Measurements from ENCODE around the gene HCN2.

HCN2 gene

DNA sequence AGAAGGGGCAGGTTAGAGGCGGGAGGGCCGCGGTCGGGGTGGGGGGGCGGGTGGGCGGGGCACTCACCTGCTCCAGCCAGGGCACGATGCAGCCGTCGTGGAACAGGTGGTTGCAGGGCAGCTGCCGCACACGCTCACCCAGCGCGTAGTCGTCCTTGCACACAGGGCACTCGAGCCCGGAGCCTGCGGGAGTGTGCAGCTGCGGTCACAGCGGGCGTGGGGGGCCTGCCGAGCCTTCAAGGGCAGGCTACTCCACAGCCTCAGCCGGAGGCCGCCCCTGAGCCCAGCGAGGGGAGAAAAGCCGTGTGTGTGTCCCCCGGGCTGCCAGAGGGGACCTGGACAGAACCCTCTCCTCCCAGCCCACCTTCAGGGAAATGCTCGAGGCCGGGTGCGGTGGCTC lies 58.6 kb downstream of the HCN2 start:
- no peaks in the 10 kb centered on the region for H3K27me3 ChIP-seq (replicated peaks in 2 of 5; ENCODE audit: control insufficient read depth in 4 of 5, insufficient read depth in 5 of 5, low read length in 4 of 5)
- WGBS (ENCODE audit: insufficient coverage): 96% methylated on average over 24 of the region's 29 CpGs
- no peak for DNase-seq
- H3K4me1 ChIP-seq (ENCODE audit: control extremely low read depth in 1 of 4, control insufficient read depth in 4 of 4, insufficient read depth in 4 of 4, low read length in 3 of 4): no peaks in the 10 kb centered on the region
- no peak overlapping the region for H3K27ac ChIP-seq (ENCODE audit: insufficient read depth in 1 of 2, low read depth in 1 of 2, low read length in 2 of 2, poor library complexity in 1 of 2, severe bottlenecking in 2 of 2)
- ChIA-PET CTCF (no interaction called here), POLR2A (no interaction called here)
- H3K36me3 ChIP-seq (ENCODE audit: control insufficient read depth in 4 of 4, insufficient read depth in 4 of 4, low read length in 3 of 4): peaks cover 5 to 84% (median 46%) of the 10 kb centered on the region in 4 experiments
- no peaks in the 10 kb centered on the region for H3K9me3 ChIP-seq (ENCODE audit: control extremely low read depth in 1 of 5, control insufficient read depth in 4 of 5, insufficient read depth in 2 of 5, low read depth in 1 of 5, low read length in 4 of 5)
- H3K4me3 ChIP-seq (ENCODE audit: control insufficient read depth in 1 of 7, extremely low read depth in 1 of 7, insufficient read depth in 4 of 7, low read depth in 2 of 7, low read length in 6 of 7): no peak overlapping the region

DNA sequence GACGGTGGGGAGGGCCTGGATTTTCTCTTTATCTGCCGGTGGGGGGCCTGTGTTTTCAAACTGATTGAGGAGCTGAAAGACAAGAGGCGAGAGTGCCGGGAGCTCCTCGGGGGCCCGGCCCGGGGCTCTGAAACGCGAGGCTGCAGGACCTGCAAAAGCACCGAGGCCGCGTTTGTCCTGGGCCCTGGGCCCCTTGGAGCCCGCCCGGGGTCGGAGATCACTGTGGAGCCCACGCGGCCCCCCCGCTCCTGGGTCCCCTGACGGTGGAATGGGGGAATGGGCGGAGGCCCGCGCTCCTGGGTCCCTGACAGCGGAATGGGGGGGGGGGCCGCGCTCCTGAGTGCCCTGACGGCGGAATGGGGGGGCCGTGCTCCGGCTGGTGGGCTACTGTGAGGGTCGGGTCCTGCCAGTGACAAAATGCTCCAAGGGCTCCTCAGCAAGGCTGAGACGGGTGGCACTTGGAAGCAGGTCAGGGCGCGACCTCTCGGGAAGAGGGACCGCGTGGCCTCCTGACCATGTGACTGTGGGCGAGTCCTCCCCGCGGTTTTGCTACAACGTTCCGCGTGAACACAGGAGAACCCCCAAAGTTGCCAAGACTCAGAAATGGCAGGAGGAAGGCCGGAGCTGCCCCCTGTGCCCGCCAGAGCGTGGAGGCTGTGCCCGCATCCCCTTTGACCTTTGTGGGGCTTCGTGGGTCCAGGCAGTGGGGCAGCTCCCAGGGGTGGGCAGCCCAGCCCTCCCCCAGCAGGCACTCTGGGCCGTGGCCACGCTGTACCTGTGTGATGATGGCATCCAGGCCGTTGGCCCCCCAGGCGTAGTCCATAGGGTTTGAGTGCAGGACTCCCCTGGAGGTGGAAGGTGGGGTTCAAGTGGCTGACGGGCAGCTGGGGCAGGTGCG lies 59.5 kb downstream of the HCN2 start:
- H3K27ac ChIP-seq (ENCODE audit: insufficient read depth in 1 of 2, low read depth in 1 of 2, low read length in 2 of 2, poor library complexity in 1 of 2, severe bottlenecking in 2 of 2): no peak overlapping the region
- WGBS (ENCODE audit: insufficient coverage): 96% methylated on average over 33 of the region's 53 CpGs
- H3K4me1 ChIP-seq (ENCODE audit: control extremely low read depth in 1 of 4, control insufficient read depth in 4 of 4, insufficient read depth in 4 of 4, low read length in 3 of 4): no peaks in the 10 kb centered on the region
- H3K27me3 ChIP-seq (replicated peaks in 2 of 5; ENCODE audit: control insufficient read depth in 4 of 5, insufficient read depth in 5 of 5, low read length in 4 of 5): no peaks in the 10 kb centered on the region
- no peak for DNase-seq
- no peak overlapping the region for H3K4me3 ChIP-seq (ENCODE audit: control insufficient read depth in 1 of 7, extremely low read depth in 1 of 7, insufficient read depth in 4 of 7, low read depth in 2 of 7, low read length in 6 of 7)
- ChIA-PET POLR2A (no interaction called here), CTCF (no interaction called here)
- H3K9me3 ChIP-seq (ENCODE audit: control extremely low read depth in 1 of 5, control insufficient read depth in 4 of 5, insufficient read depth in 2 of 5, low read depth in 1 of 5, low read length in 4 of 5): no peaks in the 10 kb centered on the region
- H3K36me3 ChIP-seq (ENCODE audit: control insufficient read depth in 4 of 4, insufficient read depth in 4 of 4, low read length in 3 of 4): peaks cover 5 to 89% (median 51%) of the 10 kb centered on the region in 4 experiments

DNA sequence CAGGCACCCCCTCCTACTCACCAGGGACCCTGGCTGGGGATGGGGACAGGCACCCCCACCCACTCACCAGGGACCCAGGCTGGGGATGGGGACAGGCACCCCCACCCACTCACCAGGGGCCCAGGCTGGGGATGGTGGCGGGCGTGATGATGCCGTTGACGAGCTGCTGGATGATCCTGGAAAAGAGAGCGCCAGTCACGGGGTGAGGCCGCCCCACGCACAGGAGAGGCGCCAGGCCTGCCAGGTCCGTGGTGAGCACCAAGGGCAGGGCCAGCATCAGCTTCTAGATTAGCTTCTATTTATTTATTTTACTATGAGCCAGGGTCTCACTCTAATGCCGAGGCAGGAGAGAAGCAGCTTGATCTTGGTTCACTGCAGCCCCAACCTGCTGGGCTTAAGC lies 60.4 kb downstream of the HCN2 start:
- Histone ChIP-seq H3K27me3 (replicated peaks in 2 of 5; ENCODE audit: control insufficient read depth in 4 of 5, insufficient read depth in 5 of 5, low read length in 4 of 5) (no peaks in the 10 kb centered on the region), H3K27ac (ENCODE audit: insufficient read depth in 1 of 2, low read depth in 1 of 2, low read length in 2 of 2, poor library complexity in 1 of 2, severe bottlenecking in 2 of 2) (no peak overlapping the region), H3K4me3 (ENCODE audit: control insufficient read depth in 1 of 7, extremely low read depth in 1 of 7, insufficient read depth in 4 of 7, low read depth in 2 of 7, low read length in 6 of 7) (no peak overlapping the region), H3K36me3 (ENCODE audit: control insufficient read depth in 4 of 4, insufficient read depth in 4 of 4, low read length in 3 of 4) (peaks cover 5 to 83% (median 50%) of the 10 kb centered on the region in 4 experiments), H3K4me1 (ENCODE audit: control extremely low read depth in 1 of 4, control insufficient read depth in 4 of 4, insufficient read depth in 4 of 4, low read length in 3 of 4) (no peaks in the 10 kb centered on the region), H3K9me3 (ENCODE audit: control extremely low read depth in 1 of 5, control insufficient read depth in 4 of 5, insufficient read depth in 2 of 5, low read depth in 1 of 5, low read length in 4 of 5) (no peaks in the 10 kb centered on the region)
- no peak for DNase-seq
- CTCF ChIA-PET: interaction anchor here (0.7 to 1.1 kb wide), 2 partner anchors 21 to 87 kb away, joined by 3 read pairs; no protein-coding TSS in a partner anchor
- WGBS (ENCODE audit: insufficient coverage): 96% methylated on average over 8 of the region's 11 CpGs
- POLR2A ChIA-PET: no interaction called here

DNA sequence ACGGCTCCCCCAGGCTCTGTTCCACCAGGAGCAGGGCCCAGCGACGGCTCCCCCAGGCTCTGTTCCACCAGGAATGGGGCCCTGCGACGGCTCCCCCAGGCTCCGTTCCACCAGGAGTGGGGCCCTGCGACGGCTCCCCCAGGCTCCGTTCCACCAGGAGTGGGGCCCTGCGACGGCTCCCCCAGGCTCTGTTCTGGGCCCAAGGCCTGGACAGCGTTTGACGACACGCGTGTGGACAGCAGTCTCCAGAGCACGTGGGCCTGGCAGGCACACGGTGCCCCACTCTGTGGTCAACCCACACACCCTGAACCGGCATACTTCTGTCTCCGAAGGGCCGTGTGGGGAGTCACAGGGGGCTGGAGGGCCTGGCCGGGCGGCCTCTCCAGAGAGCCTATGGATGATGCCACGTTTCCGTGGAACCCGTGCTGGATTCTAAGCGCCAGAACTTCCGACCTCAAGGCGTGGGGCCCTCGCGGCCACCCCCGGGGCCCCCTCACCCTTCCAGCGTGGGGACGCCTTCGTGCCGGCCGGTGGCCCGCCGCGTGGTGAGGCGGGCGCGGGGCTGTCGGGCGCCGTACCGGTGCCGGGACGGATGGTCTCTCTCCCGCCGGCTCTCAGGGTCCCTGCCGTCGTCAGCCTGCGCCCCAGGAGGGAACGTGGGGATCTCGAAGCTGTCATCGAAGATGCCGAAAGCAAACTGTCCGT lies 61.6 kb downstream of the HCN2 start:
- Histone ChIP-seq H3K4me3 (ENCODE audit: control insufficient read depth in 1 of 7, extremely low read depth in 1 of 7, insufficient read depth in 4 of 7, low read depth in 2 of 7, low read length in 6 of 7) (no peak overlapping the region), H3K27me3 (replicated peaks in 2 of 5; ENCODE audit: control insufficient read depth in 4 of 5, insufficient read depth in 5 of 5, low read length in 4 of 5) (no peaks in the 10 kb centered on the region), H3K4me1 (ENCODE audit: control extremely low read depth in 1 of 4, control insufficient read depth in 4 of 4, insufficient read depth in 4 of 4, low read length in 3 of 4) (no peaks in the 10 kb centered on the region), H3K36me3 (ENCODE audit: control insufficient read depth in 4 of 4, insufficient read depth in 4 of 4, low read length in 3 of 4) (peaks cover 5 to 82% (median 50%) of the 10 kb centered on the region in 4 experiments), H3K27ac (ENCODE audit: insufficient read depth in 1 of 2, low read depth in 1 of 2, low read length in 2 of 2, poor library complexity in 1 of 2, severe bottlenecking in 2 of 2) (no peak overlapping the region), H3K9me3 (ENCODE audit: control extremely low read depth in 1 of 5, control insufficient read depth in 4 of 5, insufficient read depth in 2 of 5, low read depth in 1 of 5, low read length in 4 of 5) (no peaks in the 10 kb centered on the region)
- CTCF ChIA-PET: no interaction called here
- no peak for DNase-seq
- WGBS (ENCODE audit: insufficient coverage): 97% methylated on average over 55 of the region's 58 CpGs
- POLR2A ChIA-PET: interaction anchor here (0.6 kb wide), 1 partner anchor 11 kb away, joined by 3 read pairs; no protein-coding TSS in a partner anchor

DNA sequence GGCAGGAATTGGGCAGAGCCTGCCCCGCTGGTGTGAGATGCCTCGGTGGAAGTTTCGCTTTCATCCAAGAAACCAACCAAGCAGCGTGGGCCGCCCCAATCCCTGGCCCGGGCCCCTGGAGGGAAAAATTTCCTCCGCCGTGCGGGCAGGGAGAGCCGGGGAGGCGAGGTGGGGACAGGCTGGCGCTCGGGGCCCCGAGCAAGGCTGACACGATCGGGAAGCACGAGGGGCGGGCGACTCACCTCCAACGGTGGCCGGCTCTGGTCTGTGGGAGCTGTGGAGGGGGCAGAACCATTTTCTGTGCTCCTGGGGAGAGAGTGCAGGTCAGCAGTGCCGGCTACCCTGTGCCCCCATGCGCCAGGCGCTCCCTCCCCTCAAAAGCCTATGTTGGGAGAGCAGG lies 62.3 kb downstream of the HCN2 start:
- DNase-seq: no peak
- Histone ChIP-seq H3K27me3 (replicated peaks in 2 of 5; ENCODE audit: control insufficient read depth in 4 of 5, insufficient read depth in 5 of 5, low read length in 4 of 5) (no peaks in the 10 kb centered on the region), H3K4me3 (ENCODE audit: control insufficient read depth in 1 of 7, extremely low read depth in 1 of 7, insufficient read depth in 4 of 7, low read depth in 2 of 7, low read length in 6 of 7) (no peak overlapping the region), H3K36me3 (ENCODE audit: control insufficient read depth in 4 of 4, insufficient read depth in 4 of 4, low read length in 3 of 4) (peaks cover 4 to 80% (median 49%) of the 10 kb centered on the region in 4 experiments), H3K27ac (ENCODE audit: insufficient read depth in 1 of 2, low read depth in 1 of 2, low read length in 2 of 2, poor library complexity in 1 of 2, severe bottlenecking in 2 of 2) (no peak overlapping the region), H3K4me1 (ENCODE audit: control extremely low read depth in 1 of 4, control insufficient read depth in 4 of 4, insufficient read depth in 4 of 4, low read length in 3 of 4) (peaks cover 0 to 2% (median 0%) of the 10 kb centered on the region in 4 experiments), H3K9me3 (ENCODE audit: control extremely low read depth in 1 of 5, control insufficient read depth in 4 of 5, insufficient read depth in 2 of 5, low read depth in 1 of 5, low read length in 4 of 5) (no peaks in the 10 kb centered on the region)
- 91% methylated on average over 24 of the region's 24 CpGs for WGBS (ENCODE audit: insufficient coverage)
- POLR2A ChIA-PET: interaction anchor here (0.6 kb wide), 1 partner anchor 10 kb away, joined by 3 read pairs; no protein-coding TSS in a partner anchor
- CTCF ChIA-PET: no interaction called here

DNA sequence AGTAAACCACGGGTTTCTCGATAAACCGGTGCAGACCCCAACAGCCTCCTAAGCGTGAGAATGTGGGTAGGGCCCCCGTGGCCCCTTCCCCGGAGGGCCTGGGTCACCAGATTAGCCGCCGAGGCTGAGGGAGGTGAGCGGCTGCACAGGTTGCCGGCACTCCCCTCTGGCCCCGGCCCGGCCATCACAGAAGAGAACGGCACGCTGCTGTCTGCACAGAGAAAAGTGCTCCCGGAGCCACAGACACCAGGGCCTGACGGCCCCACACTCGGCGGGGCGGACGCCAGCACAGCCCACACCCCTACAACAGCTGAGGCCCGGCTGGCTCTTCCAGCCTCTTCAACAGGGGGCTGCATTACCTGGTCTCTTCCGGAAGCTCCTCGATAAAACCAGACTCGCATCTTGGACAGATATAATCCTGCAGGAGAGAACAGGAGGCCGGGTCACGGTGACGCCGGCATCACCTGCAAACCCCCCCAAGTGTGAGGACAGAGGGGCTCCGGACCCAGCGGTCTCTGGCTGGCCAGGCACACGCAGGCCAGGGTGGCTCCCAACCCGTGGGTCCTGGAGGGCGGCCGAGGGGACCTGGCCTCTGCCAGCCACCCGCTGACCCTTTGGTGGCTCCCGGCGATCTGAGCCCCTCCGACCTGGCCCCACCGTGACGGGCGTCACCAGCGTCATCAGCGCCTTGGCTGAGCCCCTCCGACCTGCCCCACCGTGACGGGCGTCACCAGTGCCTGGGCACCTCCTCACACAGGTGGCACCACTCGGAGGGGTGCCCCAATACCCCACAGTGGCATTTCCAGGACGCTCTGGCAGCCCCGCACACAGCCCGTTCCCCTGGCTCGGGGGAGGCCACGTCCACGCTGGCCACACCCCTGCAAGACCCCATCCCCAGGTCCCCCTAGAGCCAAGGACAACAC lies 63.0 kb downstream of the HCN2 start:
- 96% methylated on average over 52 of the region's 54 CpGs for WGBS (ENCODE audit: insufficient coverage)
- ChIA-PET POLR2A (no interaction called here), CTCF (no interaction called here)

More for the DNA sequence above, 63.0 kb downstream of the HCN2 start:
- peaks cover 2 to 80% (median 49%) of the 10 kb centered on the region in 4 experiments for H3K36me3 ChIP-seq (ENCODE audit: control insufficient read depth in 4 of 4, insufficient read depth in 4 of 4, low read length in 3 of 4)
- DNase-seq: no peak
- peaks cover 0 to 2% (median 0%) of the 10 kb centered on the region in 4 experiments for H3K4me1 ChIP-seq (ENCODE audit: control extremely low read depth in 1 of 4, control insufficient read depth in 4 of 4, insufficient read depth in 4 of 4, low read length in 3 of 4)
- no peak overlapping the region for H3K4me3 ChIP-seq (ENCODE audit: control insufficient read depth in 1 of 7, extremely low read depth in 1 of 7, insufficient read depth in 4 of 7, low read depth in 2 of 7, low read length in 6 of 7)
- no peak overlapping the region for H3K27ac ChIP-seq (ENCODE audit: insufficient read depth in 1 of 2, low read depth in 1 of 2, low read length in 2 of 2, poor library complexity in 1 of 2, severe bottlenecking in 2 of 2)
- no peaks in the 10 kb centered on the region for H3K27me3 ChIP-seq (replicated peaks in 2 of 5; ENCODE audit: control insufficient read depth in 4 of 5, insufficient read depth in 5 of 5, low read length in 4 of 5)
- no peaks in the 10 kb centered on the region for H3K9me3 ChIP-seq (ENCODE audit: control extremely low read depth in 1 of 5, control insufficient read depth in 4 of 5, insufficient read depth in 2 of 5, low read depth in 1 of 5, low read length in 4 of 5)

All from common myeloid progenitor, CD34-positive (primary cell).